HepG2 (cell line): ENCODE results near the gene PXK.

Source experiments
- EP300 ChIP-seq, 3 experiments: sonication (generic) in 1 of 3; formaldehyde crosslinking in 1 of 3; IDR thresholded peaks; 2 replicates each; pipeline versions ENCODE4 v1.5.1 to v1.6.1; 2011 to 2020; ENCODE audit warnings: low read depth in 2 of 3, low read length in 2 of 3, borderline replicate concordance in 1 of 3, improper control_type of control experiment in 1 of 3, mild to moderate bottlenecking in 1 of 3, missing genetic modification reagents in 1 of 3, moderate library complexity in 1 of 3
- KAT7 ChIP-seq: IDR thresholded peaks from 2 replicates; pipeline ENCODE4 v1.6.1; 2018; ENCODE audit warnings: borderline replicate concordance, missing compliant biosample characterization
- MTA3 ChIP-seq: sonication (generic); formaldehyde crosslinking; IDR thresholded peaks from 2 replicates; pipeline ENCODE4 v1.4.0; 2020; ENCODE audit warnings: missing genetic modification reagents
- POLR2A ChIP-seq, 2 experiments: IDR thresholded peaks; 2 replicates each; pipeline ENCODE4 v1.6.1; 2011; ENCODE audit warnings: low read depth in 2 of 2, low read length in 2 of 2, mild to moderate bottlenecking in 1 of 2, moderate library complexity in 1 of 2; ENCODE audit not compliant: insufficient read depth in 1 of 2
- RBAK ChIP-seq: sonication (generic); formaldehyde crosslinking; IDR thresholded peaks from 2 replicates; pipeline ENCODE4 v1.5.1; 2020; ENCODE audit warnings: mild to moderate bottlenecking, missing genetic modification reagents
- SP1 ChIP-seq, 2 experiments: fragments of 450-650 bp in 1 of 2; sonication (generic) in 1 of 2; formaldehyde crosslinking in 1 of 2; IDR thresholded peaks; 2 replicates each; pipeline versions ENCODE4 v1.4.0 to v1.6.1; 2016 to 2020; ENCODE audit warnings: missing genetic modification reagents in 1 of 2
- ZNF263 ChIP-seq: sonication (generic); formaldehyde crosslinking; IDR thresholded peaks from 2 replicates; pipeline ENCODE4 v1.4.0; 2020; ENCODE audit warnings: missing genetic modification reagents
- ZNF430 ChIP-seq: sonication (generic); formaldehyde crosslinking; IDR thresholded peaks from 2 replicates; pipeline ENCODE4 v1.9.0; 2021; ENCODE audit warnings: mild to moderate bottlenecking, missing genetic modification reagents
- ZNF644 ChIP-seq: IDR thresholded peaks from 2 replicates; pipeline ENCODE4 v1.6.1; 2016; ENCODE audit warnings: low read depth
- TF ChIP-seq, protein P1 (sequence below): sonication (generic); formaldehyde crosslinking; IDR thresholded peaks from 2 replicates; pipeline ENCODE4 v1.4.0; 2020; ENCODE audit warnings: missing genetic modification reagents
- TF ChIP-seq, protein P2 (sequence below): sonication (generic); formaldehyde crosslinking; IDR thresholded peaks from 2 replicates; pipeline ENCODE4 v1.8.1; 2023; ENCODE audit warnings: mild to moderate bottlenecking, inconsistent platforms, moderate library complexity, missing genetic modification reagents, borderline replicate concordance

DNA sequence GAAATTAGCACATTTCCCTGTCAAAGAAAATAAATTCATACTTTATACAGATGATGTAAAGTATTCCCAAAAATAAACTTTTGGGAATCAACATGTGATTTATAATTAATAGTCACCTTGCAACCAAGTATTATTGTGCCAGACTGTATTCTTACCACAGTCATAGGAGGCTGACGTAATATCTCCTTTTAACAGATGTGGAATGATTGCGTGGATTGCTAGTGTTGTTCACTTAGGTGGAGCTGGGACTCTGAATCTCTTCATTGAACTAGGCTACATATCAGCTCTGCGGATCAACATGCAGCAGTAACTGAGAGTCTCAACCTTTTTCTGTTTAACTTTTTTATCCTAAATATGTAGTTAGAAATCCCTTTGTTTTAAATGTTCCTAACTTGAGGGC, 37.2 kb downstream of the PXK start:
- no peak for TF ChIP-seq ZNF263 (CRISPR knock-in tag)
- TF ChIP-seq RBAK (CRISPR knock-in tag): no peak
- TF ChIP-seq POLR2A (IDR thresholded peaks at IDR 0.05; ENCODE audit: insufficient read depth in 1 of 2, low read depth in 2 of 2, low read length in 2 of 2): no peak
- no peak for TF ChIP-seq MTA3 (CRISPR knock-in tag)
- no peak for TF ChIP-seq KAT7 (CRISPR knock-in tag)
- TF ChIP-seq, protein P1, sequence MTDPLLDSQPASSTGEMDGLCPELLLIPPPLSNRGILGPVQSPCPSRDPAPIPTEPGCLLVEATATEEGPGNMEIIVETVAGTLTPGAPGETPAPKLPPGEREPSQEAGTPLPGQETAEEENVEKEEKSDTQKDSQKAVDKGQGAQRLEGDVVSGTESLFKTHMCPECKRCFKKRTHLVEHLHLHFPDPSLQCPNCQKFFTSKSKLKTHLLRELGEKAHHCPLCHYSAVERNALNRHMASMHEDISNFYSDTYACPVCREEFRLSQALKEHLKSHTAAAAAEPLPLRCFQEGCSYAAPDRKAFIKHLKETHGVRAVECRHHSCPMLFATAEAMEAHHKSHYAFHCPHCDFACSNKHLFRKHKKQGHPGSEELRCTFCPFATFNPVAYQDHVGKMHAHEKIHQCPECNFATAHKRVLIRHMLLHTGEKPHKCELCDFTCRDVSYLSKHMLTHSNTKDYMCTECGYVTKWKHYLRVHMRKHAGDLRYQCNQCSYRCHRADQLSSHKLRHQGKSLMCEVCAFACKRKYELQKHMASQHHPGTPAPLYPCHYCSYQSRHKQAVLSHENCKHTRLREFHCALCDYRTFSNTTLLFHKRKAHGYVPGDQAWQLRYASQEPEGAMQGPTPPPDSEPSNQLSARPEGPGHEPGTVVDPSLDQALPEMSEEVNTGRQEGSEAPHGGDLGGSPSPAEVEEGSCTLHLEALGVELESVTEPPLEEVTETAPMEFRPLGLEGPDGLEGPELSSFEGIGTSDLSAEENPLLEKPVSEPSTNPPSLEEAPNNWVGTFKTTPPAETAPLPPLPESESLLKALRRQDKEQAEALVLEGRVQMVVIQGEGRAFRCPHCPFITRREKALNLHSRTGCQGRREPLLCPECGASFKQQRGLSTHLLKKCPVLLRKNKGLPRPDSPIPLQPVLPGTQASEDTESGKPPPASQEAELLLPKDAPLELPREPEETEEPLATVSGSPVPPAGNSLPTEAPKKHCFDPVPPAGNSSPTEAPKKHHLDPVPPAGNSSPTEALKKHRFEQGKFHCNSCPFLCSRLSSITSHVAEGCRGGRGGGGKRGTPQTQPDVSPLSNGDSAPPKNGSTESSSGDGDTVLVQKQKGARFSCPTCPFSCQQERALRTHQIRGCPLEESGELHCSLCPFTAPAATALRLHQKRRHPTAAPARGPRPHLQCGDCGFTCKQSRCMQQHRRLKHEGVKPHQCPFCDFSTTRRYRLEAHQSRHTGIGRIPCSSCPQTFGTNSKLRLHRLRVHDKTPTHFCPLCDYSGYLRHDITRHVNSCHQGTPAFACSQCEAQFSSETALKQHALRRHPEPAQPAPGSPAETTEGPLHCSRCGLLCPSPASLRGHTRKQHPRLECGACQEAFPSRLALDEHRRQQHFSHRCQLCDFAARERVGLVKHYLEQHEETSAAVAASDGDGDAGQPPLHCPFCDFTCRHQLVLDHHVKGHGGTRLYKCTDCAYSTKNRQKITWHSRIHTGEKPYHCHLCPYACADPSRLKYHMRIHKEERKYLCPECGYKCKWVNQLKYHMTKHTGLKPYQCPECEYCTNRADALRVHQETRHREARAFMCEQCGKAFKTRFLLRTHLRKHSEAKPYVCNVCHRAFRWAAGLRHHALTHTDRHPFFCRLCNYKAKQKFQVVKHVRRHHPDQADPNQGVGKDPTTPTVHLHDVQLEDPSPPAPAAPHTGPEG: no peak
- TF ChIP-seq, protein P2, sequence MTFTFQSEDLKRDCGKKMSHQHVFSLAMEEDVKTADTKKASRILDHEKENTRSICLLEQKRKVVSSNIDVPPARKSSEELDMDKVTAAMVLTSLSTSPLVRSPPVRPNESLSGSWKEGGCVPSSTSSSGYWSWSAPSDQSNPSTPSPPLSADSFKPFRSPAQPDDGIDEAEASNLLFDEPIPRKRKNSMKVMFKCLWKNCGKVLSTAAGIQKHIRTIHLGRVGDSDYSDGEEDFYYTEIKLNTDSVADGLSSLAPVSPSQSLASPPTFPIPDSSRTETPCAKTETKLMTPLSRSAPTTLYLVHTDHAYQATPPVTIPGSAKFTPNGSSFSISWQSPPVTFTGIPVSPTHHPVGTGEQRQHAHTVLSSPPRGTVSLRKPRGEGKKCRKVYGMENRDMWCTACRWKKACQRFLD: no peak
- TF ChIP-seq ZNF644 (CRISPR knock-in tag): no peak
- TF ChIP-seq SP1 (IDR thresholded peaks at IDR 0.05): no peak
- no peak for TF ChIP-seq SP1 (CRISPR knock-in tag; IDR thresholded peaks at IDR 0.05)
- TF ChIP-seq ZNF430 (CRISPR knock-in tag): no peak
- no peak for TF ChIP-seq EP300 (IDR thresholded peaks at IDR 0.05; ENCODE audit: low read depth in 2 of 2, low read length in 2 of 2)
- TF ChIP-seq EP300 (CRISPR knock-in tag; IDR thresholded peaks at IDR 0.05; ENCODE audit: borderline replicate concordance): no peak
